ACC112 (cell line): Measurements from ENCODE around the gene ERVV-1.
"Not testable (repeated sequence)": the region's sequence is repeated elsewhere in the genome, so short reads cannot be mapped to it uniquely, and the experiment has no call there.

Source experiments
- H2AFZ ChIP-seq: fragments of 200-600 bp; sonication (generic); one replicate; pipeline ENCODE4 v1.6.0; 2017; ENCODE audit warnings: antibody characterized with exemption, low read length; ENCODE audit not compliant: unreplicated experiment
- H3K27ac ChIP-seq: fragments of 200-600 bp; sonication (generic); 2 replicates; pipeline ENCODE4 v1.5.1; 2014; ENCODE audit warnings: low read depth, mild to moderate bottlenecking, antibody characterized with exemption, low read length, moderate library complexity
- H3K27me3 ChIP-seq: fragments of 200-600 bp; sonication (generic); 2 replicates; pipeline ENCODE4 v1.6.1; 2014; ENCODE audit warnings: mild to moderate bottlenecking, antibody characterized with exemption, low read length, moderate library complexity, mixed read lengths; ENCODE audit not compliant: insufficient read depth
- H3K36me3 ChIP-seq: fragments of 200-600 bp; sonication (generic); 2 replicates; pipeline ENCODE4 v1.6.1; 2016; ENCODE audit warnings: mild to moderate bottlenecking, antibody characterized with exemption, low read length, moderate library complexity, mixed read lengths; ENCODE audit not compliant: insufficient read depth
- H3K4me1 ChIP-seq: fragments of 200-600 bp; sonication (generic); one replicate; pipeline ENCODE4 v1.6.1; 2016; ENCODE audit warnings: low read length, mixed read lengths; ENCODE audit not compliant: insufficient read depth, unreplicated experiment, control insufficient read depth
- H3K4me3 ChIP-seq: fragments of 200-600 bp; sonication (generic); 2 replicates; pipeline ENCODE4 v1.5.1; 2014; ENCODE audit warnings: mild to moderate bottlenecking, low read depth, low read length
- H3K79me2 ChIP-seq: fragments of 200-600 bp; sonication (generic); one replicate; pipeline ENCODE4 v1.6.0; 2016; ENCODE audit warnings: low read length; ENCODE audit not compliant: control insufficient read depth, unreplicated experiment, insufficient read depth

The ERVV-1 gene

DNA sequence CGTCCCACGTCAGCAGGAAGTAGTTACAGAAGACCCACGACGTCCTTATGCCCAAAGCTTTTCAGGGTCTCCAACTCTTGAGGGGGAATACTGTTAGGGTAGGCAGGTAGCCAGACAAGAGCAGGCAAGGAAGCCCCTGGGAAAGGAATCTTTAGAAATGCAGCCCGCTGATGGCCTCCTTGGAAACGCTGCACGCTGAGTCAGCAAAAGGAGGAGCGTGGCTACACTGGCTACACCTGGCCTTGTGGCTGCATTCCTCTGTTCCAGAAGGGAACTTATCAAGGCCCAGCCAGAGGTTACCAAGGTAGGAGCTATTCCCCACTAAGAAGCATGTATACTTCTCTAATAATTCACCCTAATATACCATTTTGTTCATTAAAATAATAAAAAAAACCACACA, 2.0 kb downstream of the ERVV-1 start:
- Histone ChIP-seq H3K4me1 (peaks cover 21% of the 10 kb centered on the region), H2AFZ (no peak overlapping the region), H3K27me3 (no peaks in the 10 kb centered on the region), H3K4me3 (no peak overlapping the region), H3K79me2 (peaks cover 14% of the 10 kb centered on the region), H3K36me3 (no peaks in the 10 kb centered on the region), H3K27ac (no peak overlapping the region)

DNA sequence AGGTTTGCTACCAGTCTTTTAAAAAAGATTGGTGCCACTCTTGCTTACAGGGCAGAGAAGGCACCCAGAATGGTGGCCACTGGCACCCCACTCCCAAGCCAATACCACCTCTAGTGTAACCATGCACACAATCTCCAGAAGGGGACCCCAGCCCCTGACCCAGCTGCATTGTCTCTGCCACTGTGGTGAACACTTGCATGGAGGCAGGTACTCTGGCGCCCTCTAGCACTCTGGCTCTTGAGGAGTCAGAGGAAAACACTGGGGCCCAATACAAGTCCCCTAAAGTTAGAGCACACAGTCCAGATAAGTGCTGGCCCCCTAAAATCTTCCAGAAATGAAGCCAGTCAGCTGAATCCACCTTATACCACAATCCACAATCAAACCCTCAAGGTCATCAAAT, 6.0 kb downstream of the ERVV-1 start:
- peaks cover 10% of the 10 kb centered on the region for H3K4me1 ChIP-seq
- no peaks in the 10 kb centered on the region for H3K27me3 ChIP-seq
- H2AFZ ChIP-seq: no peak overlapping the region
- no peaks in the 10 kb centered on the region; the same call in 1 of the 2 replicates for H3K36me3 ChIP-seq
- peaks cover 14% of the 10 kb centered on the region for H3K79me2 ChIP-seq
- no peak overlapping the region for H3K4me3 ChIP-seq
- H3K27ac ChIP-seq: no peak overlapping the region

- H3K4me3 ChIP-seq, H3K36me3 ChIP-seq, H2AFZ ChIP-seq, H3K4me1 ChIP-seq, H3K27me3 ChIP-seq, H3K79me2 ChIP-seq, H3K27ac ChIP-seq: not testable (repeated sequence)
Measured at GRCh38 chr19:53028306-53028705, 14.6 kb downstream of the ERVV-1 start.

DNA sequence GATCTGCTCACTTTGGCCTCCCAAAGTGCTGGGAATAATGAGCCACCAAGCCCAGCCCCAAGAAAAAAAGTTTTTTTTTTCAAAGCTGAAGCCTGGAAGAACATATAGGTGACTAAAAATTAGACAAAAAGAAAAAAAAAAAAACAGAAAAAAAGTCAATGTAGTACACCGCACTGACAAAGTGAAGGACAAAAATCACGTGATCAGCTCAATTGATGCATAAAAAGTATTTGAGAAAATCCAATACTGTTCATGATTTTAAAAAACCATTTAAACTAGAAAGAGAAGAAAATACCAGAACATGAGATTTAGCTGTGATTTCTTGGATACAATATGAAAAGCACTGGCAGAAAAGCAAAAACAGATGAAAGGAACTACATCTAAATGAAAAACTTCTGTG, 20.3 kb downstream of the ERVV-1 start:
- Histone ChIP-seq H2AFZ (no peak overlapping the region), H3K27ac (no peak overlapping the region), H3K27me3 (no peaks in the 10 kb centered on the region), H3K4me1 (peaks cover 7% of the 10 kb centered on the region), H3K4me3 (no peak overlapping the region), H3K79me2 (peaks cover 20% of the 10 kb centered on the region), H3K36me3 (no peaks in the 10 kb centered on the region)

DNA sequence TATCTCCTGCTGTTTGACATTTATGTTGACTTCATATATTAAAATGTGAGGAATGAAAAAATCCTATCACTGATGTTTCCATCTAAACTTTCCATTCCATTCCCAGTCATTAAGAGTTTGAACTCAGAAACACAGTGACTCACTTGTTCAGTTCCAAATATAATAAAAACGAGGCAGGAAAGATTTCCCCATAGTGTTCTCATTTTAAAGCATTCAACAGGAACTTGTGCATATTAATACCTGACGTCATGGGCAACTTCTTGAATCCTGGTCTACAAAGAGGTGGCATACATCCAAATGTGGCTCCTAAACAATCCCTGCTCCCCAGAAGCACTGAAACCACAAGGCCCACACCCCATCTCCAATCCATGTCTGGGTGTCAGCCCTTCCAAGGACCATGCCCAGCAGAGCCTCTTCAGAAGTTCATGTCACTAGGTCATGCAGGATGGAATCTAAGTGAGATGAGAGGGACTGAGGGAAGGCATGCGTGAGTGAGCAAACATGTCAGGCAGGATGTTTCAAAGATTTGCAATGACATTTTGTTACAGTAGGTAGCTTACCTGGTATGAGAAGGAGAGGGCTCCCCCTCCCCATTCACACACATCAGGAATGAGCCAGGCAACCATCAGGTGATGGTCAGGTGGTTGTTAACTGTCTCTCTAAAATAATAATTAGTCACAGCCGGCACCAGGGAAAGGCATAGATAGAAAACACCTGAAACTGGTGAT, 21.4 kb downstream of the ERVV-1 start:
- Histone ChIP-seq H3K27me3 (no peaks in the 10 kb centered on the region), H2AFZ (no peak overlapping the region), H3K4me1 (peaks cover 7% of the 10 kb centered on the region), H3K27ac (no peak overlapping the region), H3K36me3 (no peaks in the 10 kb centered on the region), H3K79me2 (peaks cover 20% of the 10 kb centered on the region), H3K4me3 (no peak overlapping the region)

DNA sequence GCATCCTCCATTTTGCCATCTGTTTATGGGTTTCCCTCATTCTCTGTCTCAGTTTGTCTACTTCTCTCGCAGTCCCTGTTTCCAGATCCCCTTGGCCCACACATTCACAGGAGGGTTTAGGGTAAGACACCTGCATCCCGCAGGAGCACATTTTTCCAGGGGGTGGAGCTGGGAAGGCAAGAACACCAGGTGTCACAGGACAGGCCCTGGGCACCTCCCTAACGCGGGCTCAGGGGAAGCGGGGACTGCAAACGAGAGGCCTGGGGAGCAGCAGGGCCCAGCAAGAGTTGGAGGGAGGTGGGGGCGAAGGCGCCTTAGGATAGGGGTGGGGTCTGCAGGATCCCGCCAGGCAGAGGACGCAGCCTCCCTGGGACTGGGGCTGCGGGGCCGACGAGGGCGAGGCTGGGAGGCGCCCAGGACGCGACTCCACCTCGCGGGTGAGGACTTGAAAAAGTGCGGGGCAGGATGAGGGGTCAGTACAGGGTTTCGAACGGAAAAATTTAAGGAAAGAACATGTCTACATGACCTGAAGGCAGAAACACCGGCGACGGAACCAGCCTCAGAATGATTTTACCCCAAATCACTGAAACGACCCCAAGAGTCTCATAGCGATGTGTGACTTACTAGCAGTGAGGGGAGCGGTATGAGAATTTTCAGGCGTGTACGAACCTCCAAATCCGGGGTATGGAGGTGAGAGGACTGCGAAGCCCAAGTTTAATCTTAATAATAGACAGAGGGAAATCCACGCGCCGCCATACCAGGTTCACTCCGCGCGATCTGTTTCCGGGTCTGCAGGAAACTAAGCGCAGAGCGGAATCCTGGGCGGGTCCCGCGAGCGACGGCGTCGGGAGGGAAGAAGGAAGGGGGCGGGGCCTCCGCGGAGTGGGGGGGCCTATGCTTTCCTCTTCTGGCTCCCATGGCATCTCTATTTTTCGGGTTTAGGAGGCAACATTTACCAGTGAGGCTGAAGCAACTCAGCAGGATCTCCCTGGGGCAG, 23.7 kb downstream of the ERVV-1 start:
- peaks cover 7% of the 10 kb centered on the region for H3K4me1 ChIP-seq
- H3K36me3 ChIP-seq: no peaks in the 10 kb centered on the region
- no peaks in the 10 kb centered on the region for H3K27me3 ChIP-seq
- H3K27ac ChIP-seq: no peak overlapping the region
- peak overlapping the region; percentile 98 for H2AFZ ChIP-seq
- peak overlapping the region; percentile 90 for H3K4me3 ChIP-seq
- peaks cover 20% of the 10 kb centered on the region for H3K79me2 ChIP-seq

DNA sequence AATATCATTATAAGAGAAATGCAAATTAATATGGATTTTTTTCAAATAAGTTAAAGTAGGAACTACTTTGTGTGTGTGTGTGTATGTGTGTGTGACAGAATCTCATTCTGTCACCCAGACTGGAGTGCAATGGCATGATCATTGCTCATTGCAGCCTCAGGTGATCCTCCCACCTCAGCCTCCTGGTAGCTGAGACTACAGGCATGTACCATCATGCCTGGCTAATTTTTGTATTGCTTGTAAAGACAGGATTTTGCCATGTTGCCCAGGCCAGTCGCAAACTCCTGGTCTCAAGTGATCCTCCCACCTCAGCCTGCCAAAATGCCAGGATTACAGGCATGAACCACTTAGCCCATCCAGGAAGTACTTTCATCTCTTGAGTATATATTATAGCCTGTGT, 27.6 kb downstream of the ERVV-1 start:
- peaks cover 6% of the 10 kb centered on the region for H3K4me1 ChIP-seq
- H3K79me2 ChIP-seq: peaks cover 12% of the 10 kb centered on the region
- no peak overlapping the region for H3K4me3 ChIP-seq
- no peaks in the 10 kb centered on the region for H3K27me3 ChIP-seq
- no peak overlapping the region for H3K27ac ChIP-seq
- no peak overlapping the region for H2AFZ ChIP-seq
- no peaks in the 10 kb centered on the region for H3K36me3 ChIP-seq

DNA sequence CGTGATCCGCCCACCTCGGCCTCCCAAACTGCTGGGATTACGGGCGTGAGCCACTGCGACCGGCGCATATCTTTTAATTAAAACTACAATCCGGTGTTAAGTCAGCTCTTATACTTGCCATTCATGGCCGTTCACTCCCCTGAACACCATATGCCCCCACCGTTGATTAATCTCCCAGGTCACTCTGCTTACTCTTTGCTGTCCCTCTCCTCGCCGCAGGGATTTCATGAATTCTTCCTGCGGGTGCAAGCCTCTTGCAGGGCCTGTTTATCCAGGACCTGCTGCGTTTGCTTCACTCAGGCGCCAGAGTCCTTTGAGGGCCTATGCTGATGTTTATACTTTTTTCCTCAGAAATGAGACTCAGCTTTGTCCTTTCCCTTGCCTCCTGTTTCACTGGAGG, 31.8 kb downstream of the ERVV-1 start:
- Histone ChIP-seq H3K36me3 (no peaks in the 10 kb centered on the region), H3K27ac (no peak overlapping the region), H3K4me1 (no peaks in the 10 kb centered on the region), H3K79me2 (no peaks in the 10 kb centered on the region), H3K27me3 (no peaks in the 10 kb centered on the region), H3K4me3 (no peak overlapping the region), H2AFZ (no peak overlapping the region)

- H3K27ac ChIP-seq: no peak overlapping the region
- H3K4me3 ChIP-seq: no peak overlapping the region
- H3K4me1 ChIP-seq: no peaks in the 10 kb centered on the region
- H3K79me2 ChIP-seq: no peaks in the 10 kb centered on the region
- no peaks in the 10 kb centered on the region for H3K36me3 ChIP-seq
- H3K27me3 ChIP-seq: no peaks in the 10 kb centered on the region
- no peak overlapping the region for H2AFZ ChIP-seq
Measured at GRCh38 chr19:53047379-53047778, 33.7 kb downstream of the ERVV-1 start.

- Histone ChIP-seq H3K27me3 (no peaks in the 10 kb centered on the region), H2AFZ (no peak overlapping the region), H3K27ac (peak overlapping the region; percentile 12; the same call in 1 of the 2 replicates), H3K36me3 (no peaks in the 10 kb centered on the region), H3K79me2 (no peaks in the 10 kb centered on the region), H3K4me3 (no peak overlapping the region), H3K4me1 (peaks cover 8% of the 10 kb centered on the region)
Measured at GRCh38 chr19:53055117-53055516, 41.4 kb downstream of the ERVV-1 start.
